H1 (cell line): ENCODE data around the gene TRABD2B. TPM values are rescaled to one million over a fixed set of nuclear protein-coding genes. Genes with fewer than 3 reads are reported as not detected.

ENCODE experiments used
- CTCF ChIA-PET: fragments of 300-600 bp; sonication (Branson Sonifier 250); formaldehyde crosslinking; loops from one replicate; lab custom pipeline; 2021; ENCODE audit not compliant: partially characterized antibody; lab: Charles Lee
- POLR2A ChIA-PET: fragments of 300-600 bp; sonication (Branson Sonifier 250); formaldehyde crosslinking; loops from one replicate; lab custom pipeline; 2021; ENCODE audit warnings: inconsistent platforms; ENCODE audit not compliant: partially characterized antibody; lab: Charles Lee
- DNase-seq, 2 experiments: peaks; one replicate each; pipeline versions ENCODE4 v3.0.0 to v3.0.0-alpha.2; 2010 to 2022; ENCODE audit warnings: low spot score in 2 of 2, low read depth in 1 of 2, mixed read lengths in 1 of 2
- FAIRE-seq: peaks from 2 replicates; lab custom pipeline; 2011; peaks lifted over from hg19 to GRCh38; lab: Jason Lieb, UNC
- H2AFZ ChIP-seq: 2 replicates; pipeline ENCODE4 v1.8.1; 2012; ENCODE audit warnings: low read length, inconsistent platforms
- H2AK5ac ChIP-seq: 2 replicates; pipeline ENCODE4 v1.6.1; 2013; ENCODE audit warnings: low read depth, low read length
- H2BK120ac ChIP-seq: replicated peaks from 2 replicates; pipeline ENCODE3; 2013; ENCODE audit warnings: low read depth, low read length, inconsistent platforms
- H2BK12ac ChIP-seq: 2 replicates; pipeline ENCODE4 v1.6.1; 2013; ENCODE audit warnings: low read depth, low read length
- H2BK15ac ChIP-seq: 2 replicates; pipeline ENCODE4 v1.6.1; 2013; ENCODE audit warnings: low read length
- H2BK20ac ChIP-seq: 2 replicates; pipeline ENCODE4 v1.6.1; 2013; ENCODE audit warnings: low read length
- H2BK5ac ChIP-seq: 2 replicates; pipeline ENCODE4 v1.6.1; 2013; ENCODE audit warnings: low read depth, low read length
- H3K14ac ChIP-seq: 2 replicates; pipeline ENCODE4 v1.6.1; 2013; ENCODE audit warnings: inconsistent platforms; ENCODE audit not compliant: insufficient read length
- H3K18ac ChIP-seq: 2 replicates; pipeline ENCODE4 v1.6.1; 2013; ENCODE audit warnings: low read length; ENCODE audit errors: extremely low read depth
- H3K23ac ChIP-seq: 2 replicates; pipeline ENCODE4 v1.6.1; 2013; ENCODE audit warnings: inconsistent platforms; ENCODE audit not compliant: insufficient read length
- H3K23me2 ChIP-seq: 2 replicates; pipeline ENCODE4 v1.6.1; 2013; ENCODE audit warnings: low read depth, low read length
- H3K27ac ChIP-seq: 2 replicates; pipeline ENCODE4 v1.6.1; 2011; ENCODE audit warnings: low read depth, low read length, inconsistent platforms
- H3K27me3 ChIP-seq, 4 experiments: replicated peaks in 1 of 4; 1 replicate in 1 of 4; 2 replicates in 3 of 4; pipeline versions ENCODE4 v1.6.1 to v1.8.1; 2011 to 2013; ENCODE audit warnings: low read length in 3 of 4, mild to moderate bottlenecking in 3 of 4, inconsistent platforms in 2 of 4, mixed read lengths in 2 of 4, moderate library complexity in 1 of 4; ENCODE audit not compliant: control insufficient read depth in 3 of 4, insufficient read depth in 3 of 4; ENCODE audit errors: extremely low read depth in 1 of 4
- H3K36me3 ChIP-seq, 4 experiments: 2 replicates each; pipeline versions ENCODE4 v1.6.1 to v1.8.1; 2011 to 2013; ENCODE audit warnings: mild to moderate bottlenecking in 4 of 4, low read length in 3 of 4, moderate library complexity in 2 of 4, control low read depth in 1 of 4, inconsistent platforms in 1 of 4; ENCODE audit not compliant: insufficient read depth in 4 of 4, control insufficient read depth in 2 of 4
- H3K4ac ChIP-seq: replicated peaks from 2 replicates; pipeline ENCODE3; 2013; ENCODE audit warnings: low read length, low read depth, mixed read lengths, inconsistent platforms; ENCODE audit not compliant: insufficient read length
- H3K4me1 ChIP-seq, 4 experiments: replicated peaks in 1 of 4; 1 replicate in 1 of 4; 2 replicates in 3 of 4; pipeline versions ENCODE4 v1.6.1 to v1.8.1; 2011 to 2013; ENCODE audit warnings: low read length in 3 of 4, inconsistent platforms in 2 of 4, mixed read lengths in 1 of 4; ENCODE audit not compliant: insufficient read depth in 4 of 4, control insufficient read depth in 3 of 4
- H3K4me2 ChIP-seq, 2 experiments: 2 replicates each; pipeline versions ENCODE4 v1.6.1 to v1.8.1; 2011 to 2013; ENCODE audit warnings: low read depth in 2 of 2, low read length in 2 of 2, control low read depth in 1 of 2, inconsistent platforms in 1 of 2, mild to moderate bottlenecking in 1 of 2; ENCODE audit not compliant: insufficient read depth in 1 of 2
- H3K4me3 ChIP-seq, 4 experiments: fragments of 200-600, 300-600 bp in 1 of 4; sonication (generic), shearing (Covaris generic), sonication (Bioruptor Twin) in 1 of 4; 2 replicates each; pipeline versions ENCODE4 v1.5.1 to v1.8.1; 2011 to 2016; ENCODE audit warnings: low read length in 4 of 4, low read depth in 3 of 4, control low read depth in 2 of 4, inconsistent platforms in 2 of 4, mild to moderate bottlenecking in 2 of 4, mixed read lengths in 1 of 4, moderate library complexity in 1 of 4; ENCODE audit not compliant: insufficient read depth in 2 of 4; ENCODE audit errors: extremely low read depth in 1 of 4
- H3K56ac ChIP-seq: replicated peaks from 2 replicates; pipeline ENCODE3; 2013; ENCODE audit warnings: low read depth, mild to moderate bottlenecking, mixed read lengths, low read length, inconsistent platforms; ENCODE audit not compliant: insufficient read length
- H3K79me1 ChIP-seq: 2 replicates; pipeline ENCODE4 v1.6.1; 2013; ENCODE audit warnings: low read depth, low read length, control low read depth
- H3K79me2 ChIP-seq, 2 experiments: 2 replicates each; pipeline versions ENCODE4 v1.6.1 to v1.8.1; 2012 to 2013; ENCODE audit warnings: low read length in 2 of 2, mild to moderate bottlenecking in 2 of 2, inconsistent platforms in 1 of 2; ENCODE audit not compliant: insufficient read depth in 2 of 2, control insufficient read depth in 1 of 2
- H3K9ac ChIP-seq, 4 experiments: replicated peaks in 1 of 4; 1 replicate in 1 of 4; 2 replicates in 3 of 4; pipeline versions ENCODE4 v1.6.1 to v1.8.1; 2011 to 2013; ENCODE audit warnings: low read depth in 3 of 4, low read length in 3 of 4, control low read depth in 2 of 4, mild to moderate bottlenecking in 2 of 4, moderate library complexity in 2 of 4, inconsistent platforms in 1 of 4; ENCODE audit errors: extremely low read depth in 1 of 4
- H3K9me3 ChIP-seq, 2 experiments: 2 replicates each; pipeline versions ENCODE4 v1.6.1 to v1.8.1; 2012 to 2013; ENCODE audit warnings: mild to moderate bottlenecking in 2 of 2, moderate library complexity in 2 of 2, control low read depth in 1 of 2, inconsistent platforms in 1 of 2, low read depth in 1 of 2, low read length in 1 of 2, mixed read lengths in 1 of 2; ENCODE audit not compliant: insufficient read depth in 2 of 2
- H4K20me1 ChIP-seq, 2 experiments: replicated peaks in 1 of 2; 2 replicates each; pipeline versions ENCODE3 to v1.8.1; 2011 to 2013; ENCODE audit warnings: inconsistent platforms in 2 of 2, low read length in 2 of 2, mild to moderate bottlenecking in 1 of 2; ENCODE audit not compliant: insufficient read depth in 2 of 2, control insufficient read depth in 1 of 2
- H4K5ac ChIP-seq: 2 replicates; pipeline ENCODE4 v1.6.1; 2013; ENCODE audit warnings: low read length, low read depth, mixed read lengths, inconsistent platforms; ENCODE audit not compliant: insufficient read length
- H4K8ac ChIP-seq: 2 replicates; pipeline ENCODE4 v1.8.0; 2013; ENCODE audit warnings: mild to moderate bottlenecking, moderate library complexity, low read length, inconsistent platforms; ENCODE audit not compliant: insufficient read depth; ENCODE audit errors: extremely low read depth
- H4K91ac ChIP-seq: replicated peaks from 2 replicates; pipeline ENCODE3; 2013; ENCODE audit warnings: low read length, mixed read lengths, inconsistent platforms; ENCODE audit not compliant: insufficient read length
- CBX8 ChIP-seq: fragments of 300-800, 300-1000 bp; sonication (generic); IDR thresholded peaks from 2 replicates; pipeline ENCODE4 v1.7.1; 2016; ENCODE audit warnings: low read depth, low read length, borderline replicate concordance
- EGR1 ChIP-seq: IDR thresholded peaks from 2 replicates; pipeline ENCODE4 v1.6.1; 2011; ENCODE audit warnings: low read depth, low read length, borderline replicate concordance
- EZH2 ChIP-seq: fragments of 200-600 bp; sonication (generic); IDR thresholded peaks from 2 replicates; pipeline ENCODE4 v1.7.1; 2012; ENCODE audit warnings: low read depth, mild to moderate bottlenecking, moderate library complexity, low read length, inconsistent platforms; ENCODE audit not compliant: severe bottlenecking
- GABPA ChIP-seq: IDR thresholded peaks from 2 replicates; pipeline ENCODE4 v1.6.1; 2011; ENCODE audit warnings: mild to moderate bottlenecking, low read length, moderate library complexity, borderline replicate concordance; ENCODE audit not compliant: insufficient read depth
- MAFK ChIP-seq: IDR thresholded peaks from 2 replicates; pipeline ENCODE4 v1.6.1; 2012; ENCODE audit warnings: low read depth, mild to moderate bottlenecking, improper control_type of control experiment, low read length
- POU5F1 ChIP-seq: IDR thresholded peaks from 2 replicates; pipeline ENCODE4 v1.6.1; 2011; ENCODE audit warnings: low read depth, mild to moderate bottlenecking, low read length, moderate library complexity
- RNF2 ChIP-seq: fragments of 200-900, 300-1000 bp; sonication (generic); IDR thresholded peaks from 2 replicates; pipeline ENCODE4 v1.7.1; 2016; ENCODE audit warnings: borderline replicate concordance, low read depth, mild to moderate bottlenecking, antibody characterized with exemption, low read length; ENCODE audit not compliant: poor library complexity, severe bottlenecking; ENCODE audit errors: missing control alignments
- SIX5 ChIP-seq: IDR thresholded peaks from 2 replicates; pipeline ENCODE4 v1.6.1; 2011; ENCODE audit warnings: mild to moderate bottlenecking, low read depth, low read length
- TAF7 ChIP-seq: optimal IDR thresholded peaks from 2 replicates; pipeline ENCODE3; 2011; ENCODE audit warnings: low read depth, mild to moderate bottlenecking, inconsistent platforms, low read length, moderate library complexity, borderline replicate concordance
- TEAD4 ChIP-seq: IDR thresholded peaks from 2 replicates; pipeline ENCODE4 v1.6.1; 2012; ENCODE audit warnings: low read depth, low read length, inconsistent platforms, mixed read lengths
- USF2 ChIP-seq: IDR thresholded peaks from 2 replicates; pipeline ENCODE4 v1.6.1; 2011; ENCODE audit warnings: low read length, improper control_type of control experiment
- WGBS, 2 experiments: shearing (Covaris generic) in 1 of 2; methylation state at CpG; one replicate each; pipeline versions ENCODE4 v1.1.6 to v1.1.7; 2013 to 2015; ENCODE audit warnings: low lambda C conversion rate in 2 of 2, mixed read lengths in 2 of 2, inconsistent platforms in 1 of 2, low coverage in 1 of 2, missing lambda C conversion rate in 1 of 2; ENCODE audit not compliant: insufficient replicate concordance in 2 of 2, insufficient coverage in 1 of 2, insufficient read length in 1 of 2; ENCODE audit errors: extremely low coverage in 1 of 2, missing lambda C conversion rate in 1 of 2; 5-methylcytosine and 5-hydroxymethylcytosine counted together
- polyA plus RNA-seq, 7 experiments: library from polyadenylated mRNA; depleted of rRNA in 3 of 7; stranded (reverse) in 5 of 7; unstranded in 2 of 7; fragments of >200 nt in 5 of 7; fragments of 200-250 nt in 2 of 7; gene quantifications; 1 replicate in 5 of 7; 2 replicates in 1 of 7; 4 replicates in 1 of 7; pipeline versions ENCODE4 v1.2.1 to v1.2.3, GENCODE V29; 2011 to 2013; ENCODE audit warnings: missing spikeins in 2 of 7, mixed read lengths in 2 of 7
- total RNA-seq: library from RNA; stranded (reverse); fragmentation: NEBNext Ultra II Directional; extraction: Animal tissue kit (Norgen Biotek cat#: 25700); gene quantifications from 2 replicates; pipeline ENCODE4 v1.2.1, GENCODE V29; 2021

Gene TRABD2B
- total and polyA plus RNA-seq, 2 of the 8 experiments (the other 6 are each of a cell fraction or from before 2014, with no cell fraction given), result 0.95 to 3.4 TPM

DNA sequence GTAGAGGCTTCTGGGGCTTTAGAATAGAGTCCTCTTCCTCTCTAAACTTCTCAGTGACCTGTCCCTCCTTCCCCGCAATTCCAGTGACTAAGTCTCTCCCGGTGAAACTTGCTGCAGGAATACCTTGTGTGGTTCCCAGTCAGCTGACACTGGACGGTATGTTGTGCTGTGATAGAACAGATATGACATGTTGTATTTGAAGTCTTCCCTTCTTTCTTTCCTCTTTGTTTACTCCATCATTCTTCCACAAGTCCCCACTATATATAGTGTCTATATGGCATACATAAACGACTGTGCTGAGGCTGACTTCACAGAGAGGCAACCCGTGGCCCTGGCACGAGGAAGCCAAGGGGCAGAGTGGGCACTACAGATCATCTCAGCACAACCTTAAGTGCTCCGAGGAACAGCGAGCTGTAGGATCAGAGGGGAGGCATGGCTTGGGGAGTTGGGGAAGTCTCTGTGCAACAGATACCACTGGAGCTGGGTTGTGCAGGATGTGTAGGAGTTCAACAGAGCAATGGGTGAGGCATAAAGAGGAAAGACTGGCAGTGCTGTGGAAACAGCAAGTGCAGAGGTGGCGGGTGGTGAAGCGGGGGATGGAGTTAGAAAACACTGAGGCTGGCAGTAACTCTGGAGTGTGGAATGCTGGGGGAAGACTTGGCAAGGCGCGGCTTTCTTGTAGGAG is 237.8 kb downstream of the TRABD2B start:
- no peaks in the 10 kb centered on the region for H3K79me1 ChIP-seq
- H3K9ac ChIP-seq, result no peak overlapping the region
- ChIA-PET CTCF (interaction anchor here (1.1 to 3.7 kb wide), 8 partner anchors 11 to 311 kb away, joined by 3 to 12 read pairs (median 6); no protein-coding TSS in a partner anchor), POLR2A (no interaction called here)
- no peaks in the 10 kb centered on the region for H3K9me3 ChIP-seq
- H3K23ac ChIP-seq, result no peak overlapping the region
- no peak overlapping the region for H3K4me2 ChIP-seq
- no peak overlapping the region for H2BK20ac ChIP-seq
- no peaks in the 10 kb centered on the region for H3K27me3 ChIP-seq
- H3K27ac ChIP-seq, result no peak overlapping the region
- no peak overlapping the region for H2BK5ac ChIP-seq
- H4K5ac ChIP-seq, result no peak overlapping the region
- FAIRE-seq (no peak), DNase-seq (no peak)
- no peaks in the 10 kb centered on the region for H3K36me3 ChIP-seq
- H2AFZ ChIP-seq, result no peak overlapping the region
- no peak overlapping the region for H3K56ac ChIP-seq
- H3K79me2 ChIP-seq, result no peaks in the 10 kb centered on the region
- H3K14ac ChIP-seq, result no peak overlapping the region
- no peak overlapping the region for H3K18ac ChIP-seq
- no peak overlapping the region for H4K8ac ChIP-seq
- no peak overlapping the region for H2BK15ac ChIP-seq
- WGBS, 2 experiments, result 90% methylated on average over 12 of the region's 12 CpGs; no CpG with 5 or more reads in 1 of the 2 experiments
- no peak overlapping the region for H2AK5ac ChIP-seq
- H4K20me1 ChIP-seq, result no peaks in the 10 kb centered on the region
- H3K4me1 ChIP-seq, result no peaks in the 10 kb centered on the region
- no peak overlapping the region for H2BK120ac ChIP-seq
- H2BK12ac ChIP-seq, result no peak overlapping the region
- H3K4me3 ChIP-seq, result no peak overlapping the region
- no peak overlapping the region for H3K4ac ChIP-seq
- H4K91ac ChIP-seq, result no peak overlapping the region
- H3K23me2 ChIP-seq, result no peaks in the 10 kb centered on the region
- no peak for TF ChIP-seq EGR1
- no peak for TF ChIP-seq CBX8
- no peak for TF ChIP-seq EZH2
- TF ChIP-seq TAF7, result no peak
- no peak for TF ChIP-seq SIX5
- TF ChIP-seq TEAD4, result no peak
- TF ChIP-seq GABPA, result no peak
- no peak for TF ChIP-seq RNF2
- TF ChIP-seq POU5F1, result no peak
- TF ChIP-seq USF2, result no peak
- TF ChIP-seq MAFK, result no peak
